DND-41 (cell line): ENCODE measurements around the gene PCBP4.
A peak's percentile ranks its signal among the peaks of the same experiment; 100 is the strongest.

Experiments used
- ATAC-seq: fragments of 200-7000 bp; cut with Tn5 transposase; 3 replicates; pipeline ENCODE4 v1.9.1; 2021; ENCODE audit warnings: low read depth; ENCODE audit not compliant: insufficient read depth
- DNase-seq: peaks from one replicate; pipeline ENCODE4 v3.0.0-alpha.2; 2020
- H2AFZ ChIP-seq: 2 replicates; pipeline ENCODE4 v1.6.0; 2012; ENCODE audit warnings: low read depth, low read length
- H3K27ac ChIP-seq: 2 replicates; pipeline ENCODE4 v1.5.1; 2012; ENCODE audit warnings: low read length, inconsistent platforms
- H3K27me3 ChIP-seq: fragments of 200-600 bp; sonication (generic); 2 replicates; pipeline ENCODE4 v1.6.0; 2012; ENCODE audit warnings: low read length, mild to moderate bottlenecking, inconsistent platforms; ENCODE audit not compliant: insufficient read depth, poor library complexity
- H3K36me3 ChIP-seq: 2 replicates; pipeline ENCODE4 v1.5.1; 2012; ENCODE audit warnings: low read length, inconsistent platforms; ENCODE audit not compliant: insufficient read depth
- H3K4me1 ChIP-seq: 2 replicates; pipeline ENCODE4 v1.5.1; 2012; ENCODE audit warnings: mild to moderate bottlenecking, low read length; ENCODE audit not compliant: insufficient read depth
- H3K4me2 ChIP-seq: 2 replicates; pipeline ENCODE4 v1.6.0; 2012; ENCODE audit warnings: mild to moderate bottlenecking, moderate library complexity, low read length, inconsistent platforms; ENCODE audit not compliant: insufficient read depth
- H3K4me3 ChIP-seq, 2 experiments: fragments of 200-600 bp in 1 of 2; shearing (Covaris generic) in 1 of 2; 2 replicates each; pipeline ENCODE4 v1.5.1; 2012 to 2016; ENCODE audit warnings: inconsistent platforms in 2 of 2, low read length in 2 of 2, mild to moderate bottlenecking in 2 of 2, low read depth in 1 of 2, moderate library complexity in 1 of 2
- H3K79me2 ChIP-seq: 2 replicates; pipeline ENCODE4 v1.6.0; 2012; ENCODE audit warnings: low read length, inconsistent platforms; ENCODE audit not compliant: insufficient read depth
- H3K9ac ChIP-seq: 2 replicates; pipeline ENCODE4 v1.6.0; 2012; ENCODE audit warnings: low read depth, mild to moderate bottlenecking, inconsistent platforms, low read length, moderate library complexity
- H3K9me3 ChIP-seq: 2 replicates; pipeline ENCODE4 v1.5.1; 2012; ENCODE audit warnings: low read length, moderate library complexity, mild to moderate bottlenecking, inconsistent platforms; ENCODE audit not compliant: insufficient read depth, severe bottlenecking
- H4K20me1 ChIP-seq: 2 replicates; pipeline ENCODE4 v1.6.0; 2012; ENCODE audit warnings: low read length; ENCODE audit not compliant: insufficient read depth
- EZH2 ChIP-seq: IDR thresholded peaks from 3 replicates; pipeline ENCODE4 v1.6.1; 2012; ENCODE audit warnings: borderline replicate concordance, low read depth, mild to moderate bottlenecking, moderate library complexity, low read length, inconsistent platforms; ENCODE audit not compliant: severe bottlenecking
- TF ChIP-seq, protein P1 (sequence below): IDR thresholded peaks from 2 replicates; pipeline ENCODE4 v1.5.1; 2012; ENCODE audit warnings: borderline replicate concordance, low read length, moderate library complexity, mild to moderate bottlenecking; ENCODE audit not compliant: poor library complexity, severe bottlenecking; ENCODE audit errors: extremely low read depth

PCBP4 gene

DNA sequence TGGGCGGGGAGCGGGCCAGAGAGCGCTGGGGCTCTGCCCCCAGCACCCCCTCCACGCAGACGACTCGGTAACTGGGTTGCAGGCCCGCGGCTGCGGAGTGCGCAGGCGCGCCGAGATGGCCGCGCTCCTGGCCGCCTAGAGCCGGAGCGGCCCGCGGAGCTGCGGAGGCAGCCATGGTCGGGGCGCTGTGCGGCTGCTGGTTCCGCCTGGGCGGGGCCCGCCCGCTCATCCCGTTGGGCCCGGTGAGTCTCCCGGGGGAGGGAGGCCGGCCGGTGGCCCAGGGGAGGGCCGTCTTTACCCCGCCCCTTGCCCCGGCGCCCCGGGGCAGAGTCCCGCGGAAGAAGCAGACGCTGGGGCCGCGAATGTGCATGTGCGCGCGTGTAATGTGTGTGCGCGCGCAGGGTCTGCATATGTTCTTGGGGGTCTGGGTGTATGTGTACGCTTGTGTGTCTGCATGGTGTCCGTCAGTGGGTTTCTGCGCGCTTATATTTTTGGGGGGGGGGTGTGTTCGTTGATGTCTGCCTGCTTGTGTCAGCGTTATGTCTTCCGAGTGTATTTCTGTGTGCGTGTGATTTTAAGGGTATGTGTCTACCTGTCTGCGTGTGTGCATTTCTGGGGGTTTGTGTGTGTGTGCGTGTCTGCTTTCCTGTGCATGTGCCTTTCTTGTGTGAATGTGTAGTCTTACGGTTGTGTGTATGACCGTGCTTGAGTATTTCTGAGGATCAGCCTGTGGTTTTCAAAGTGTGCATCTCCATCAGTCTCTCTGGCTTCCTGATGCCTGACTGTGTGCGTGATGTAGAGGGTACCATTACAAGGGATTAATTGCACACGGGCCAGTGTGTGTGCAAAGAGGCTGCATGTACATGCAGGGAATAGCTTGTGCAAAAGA, 8.0 kb upstream of the PCBP4 start, which contains the start of gene ABHD14A:
Gene ABHD14A, plus strand, starts transcription at position 102 of the 889 bp plus-strand sequence. Its CDS starts 72 bp downstream, at position 174.
- no peaks in the 10 kb centered on the region for H3K9me3 ChIP-seq
- ATAC-seq, result peak; percentile 77

DNA sequence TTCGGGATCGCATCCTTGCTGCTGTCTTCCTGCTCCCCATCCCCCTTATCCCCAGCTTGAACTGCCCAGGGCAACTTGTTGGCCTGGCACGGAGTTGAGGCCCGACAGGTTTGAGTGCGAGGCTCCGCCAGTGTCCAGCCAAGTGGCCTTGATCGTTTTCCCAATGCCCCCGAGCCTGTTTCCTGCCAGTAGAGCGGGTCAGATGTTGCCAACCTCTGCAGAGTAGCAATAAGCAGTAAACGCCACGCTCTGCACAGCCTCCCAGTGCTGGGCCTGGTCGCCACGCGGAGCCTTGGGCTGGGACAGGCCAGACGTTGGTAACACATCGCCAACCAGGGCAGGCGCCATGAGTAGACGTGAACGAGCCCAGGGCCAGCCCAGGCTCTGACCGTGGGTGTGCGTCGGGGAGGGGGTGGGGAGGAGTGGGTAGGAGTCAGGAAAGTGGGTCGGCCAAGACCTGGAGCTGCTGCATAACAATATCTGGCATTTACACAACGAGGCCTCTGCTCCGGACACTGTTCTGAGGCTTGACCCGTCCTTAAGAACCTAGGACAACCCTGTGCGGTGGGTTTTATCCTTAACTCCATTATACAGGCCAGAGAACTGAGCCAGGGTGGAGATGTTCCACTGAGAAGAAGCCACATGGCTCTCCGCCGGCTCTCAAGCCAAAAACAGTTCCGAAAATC, 7.2 kb upstream of the PCBP4 start:
- no peaks in the 10 kb centered on the region for H3K27me3 ChIP-seq
- 0 out of 2 replicates have a peak, but pooled peaks cover 1% of the 10 kb centered on the region for H4K20me1 ChIP-seq
- peak overlapping the region; percentile 96 for H2AFZ ChIP-seq
- peak; percentile 41 for ATAC-seq
- peak overlapping the region; percentile 87 for H3K27ac ChIP-seq
- H3K9me3 ChIP-seq, result no peaks in the 10 kb centered on the region
- TF ChIP-seq, protein P1, sequence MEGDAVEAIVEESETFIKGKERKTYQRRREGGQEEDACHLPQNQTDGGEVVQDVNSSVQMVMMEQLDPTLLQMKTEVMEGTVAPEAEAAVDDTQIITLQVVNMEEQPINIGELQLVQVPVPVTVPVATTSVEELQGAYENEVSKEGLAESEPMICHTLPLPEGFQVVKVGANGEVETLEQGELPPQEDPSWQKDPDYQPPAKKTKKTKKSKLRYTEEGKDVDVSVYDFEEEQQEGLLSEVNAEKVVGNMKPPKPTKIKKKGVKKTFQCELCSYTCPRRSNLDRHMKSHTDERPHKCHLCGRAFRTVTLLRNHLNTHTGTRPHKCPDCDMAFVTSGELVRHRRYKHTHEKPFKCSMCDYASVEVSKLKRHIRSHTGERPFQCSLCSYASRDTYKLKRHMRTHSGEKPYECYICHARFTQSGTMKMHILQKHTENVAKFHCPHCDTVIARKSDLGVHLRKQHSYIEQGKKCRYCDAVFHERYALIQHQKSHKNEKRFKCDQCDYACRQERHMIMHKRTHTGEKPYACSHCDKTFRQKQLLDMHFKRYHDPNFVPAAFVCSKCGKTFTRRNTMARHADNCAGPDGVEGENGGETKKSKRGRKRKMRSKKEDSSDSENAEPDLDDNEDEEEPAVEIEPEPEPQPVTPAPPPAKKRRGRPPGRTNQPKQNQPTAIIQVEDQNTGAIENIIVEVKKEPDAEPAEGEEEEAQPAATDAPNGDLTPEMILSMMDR, result no peak
- TF ChIP-seq EZH2, result no peak
- H3K9ac ChIP-seq, result peak overlapping the region; percentile 88
- DNase-seq, result peak; percentile 43
- H3K36me3 ChIP-seq, result peaks cover 9% of the 10 kb centered on the region
- peak overlapping the region; percentile 13 to 89; a peak in 3 of 4 replicates for H3K4me3 ChIP-seq
- H3K4me2 ChIP-seq, result peak overlapping the region; percentile 91
- peaks cover 11% of the 10 kb centered on the region for H3K79me2 ChIP-seq
- H3K4me1 ChIP-seq, result peaks cover 33% of the 10 kb centered on the region

More for the DNA sequence above, 8.0 kb upstream of the PCBP4 start, which contains the start of gene ABHD14A:
- peaks cover 33% of the 10 kb centered on the region for H3K4me1 ChIP-seq
- H3K27ac ChIP-seq, result peak within 1 kb of the TSS; percentile 87
- H2AFZ ChIP-seq, result peak within 1 kb of the TSS; percentile 96
- peak within 1 kb of the TSS; percentile 91 for H3K4me2 ChIP-seq
- TF ChIP-seq, protein P1, result no peak
- TF ChIP-seq EZH2, result no peak
- H3K9ac ChIP-seq, result peak within 1 kb of the TSS; percentile 88
- no peaks in the 10 kb centered on the region for H4K20me1 ChIP-seq
- DNase-seq, result peak; percentile 77
- H3K4me3 ChIP-seq, result peak within 1 kb of the TSS; percentile 60 to 89; a peak in 3 of 4 replicates
- H3K36me3 ChIP-seq, result peaks cover 8% of the 10 kb centered on the region
- H3K79me2 ChIP-seq, result peaks cover 11% of the 10 kb centered on the region
- no peaks in the 10 kb centered on the region for H3K27me3 ChIP-seq

- Histone ChIP-seq H3K4me3 (no peak overlapping the region), H3K4me1 (peaks cover 54% of the 10 kb centered on the region), H3K4me2 (no peak overlapping the region), H3K36me3 (peaks cover 10% of the 10 kb centered on the region), H3K9me3 (no peaks in the 10 kb centered on the region), H3K79me2 (peaks cover 11% of the 10 kb centered on the region), H3K9ac (no peak overlapping the region), H3K27me3 (no peaks in the 10 kb centered on the region), H4K20me1 (peaks cover 3% of the 10 kb centered on the region; the same call in 1 of the 2 replicates), H2AFZ (no peak overlapping the region), H3K27ac (no peak overlapping the region)
- TF ChIP-seq, protein P1, result no peak
- TF ChIP-seq EZH2, result no peak
- ATAC-seq (no peak), DNase-seq (no peak)
Measured at GRCh38 chr3:51971350-51971749, 4.1 kb upstream of the PCBP4 start.
